ENCODE data around the gene TRIM39. TPM values are rescaled to one million over a fixed set of nuclear protein-coding genes. Genes with fewer than 3 reads are reported as not detected.
A peak's percentile ranks its signal among the peaks of the same experiment; 100 is the strongest.

TRIM39 gene
- total and polyA plus RNA-seq, 2 experiments from 2014 or later = 13.9 to 15.4 TPM

GRCh38 chr6:30315156-30315555, 11.6 kb upstream of the TRIM39 start:
- peaks cover 11% of the 10 kb centered on the region for H3K36me3 ChIP-seq

GRCh38 chr6:30317913-30318589, 8.7 kb upstream of the TRIM39 start:
- Histone ChIP-seq H3K27ac (no peak overlapping the region), H3K4me1 (ENCODE audit: low read depth) (no peaks in the 10 kb centered on the region), H3K9me3 (ENCODE audit: low read depth) (no peaks in the 10 kb centered on the region), H3K4me3 (no peak overlapping the region), H3K27me3 (no peaks in the 10 kb centered on the region), H3K36me3 (peaks cover 6% of the 10 kb centered on the region)
- DNase-seq (ENCODE audit: low read depth in 1 of 2, low spot score in 1 of 2) = no peak
- TF ChIP-seq, protein P1, sequence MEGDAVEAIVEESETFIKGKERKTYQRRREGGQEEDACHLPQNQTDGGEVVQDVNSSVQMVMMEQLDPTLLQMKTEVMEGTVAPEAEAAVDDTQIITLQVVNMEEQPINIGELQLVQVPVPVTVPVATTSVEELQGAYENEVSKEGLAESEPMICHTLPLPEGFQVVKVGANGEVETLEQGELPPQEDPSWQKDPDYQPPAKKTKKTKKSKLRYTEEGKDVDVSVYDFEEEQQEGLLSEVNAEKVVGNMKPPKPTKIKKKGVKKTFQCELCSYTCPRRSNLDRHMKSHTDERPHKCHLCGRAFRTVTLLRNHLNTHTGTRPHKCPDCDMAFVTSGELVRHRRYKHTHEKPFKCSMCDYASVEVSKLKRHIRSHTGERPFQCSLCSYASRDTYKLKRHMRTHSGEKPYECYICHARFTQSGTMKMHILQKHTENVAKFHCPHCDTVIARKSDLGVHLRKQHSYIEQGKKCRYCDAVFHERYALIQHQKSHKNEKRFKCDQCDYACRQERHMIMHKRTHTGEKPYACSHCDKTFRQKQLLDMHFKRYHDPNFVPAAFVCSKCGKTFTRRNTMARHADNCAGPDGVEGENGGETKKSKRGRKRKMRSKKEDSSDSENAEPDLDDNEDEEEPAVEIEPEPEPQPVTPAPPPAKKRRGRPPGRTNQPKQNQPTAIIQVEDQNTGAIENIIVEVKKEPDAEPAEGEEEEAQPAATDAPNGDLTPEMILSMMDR (IDR thresholded peaks at IDR 0.05; ENCODE audit: low read depth, low read length) = no peak

More at GRCh38 chr6:30315156-30315555, 11.6 kb upstream of the TRIM39 start:
- Histone ChIP-seq H3K27ac (no peak overlapping the region), H3K9me3 (ENCODE audit: low read depth) (no peaks in the 10 kb centered on the region), H3K4me3 (no peak overlapping the region), H3K27me3 (no peaks in the 10 kb centered on the region), H3K4me1 (ENCODE audit: low read depth) (no peaks in the 10 kb centered on the region)
- TF ChIP-seq, protein P1 (IDR thresholded peaks at IDR 0.05; ENCODE audit: low read depth, low read length) = no peak
- DNase-seq (ENCODE audit: low read depth in 1 of 2, low spot score in 1 of 2) = no peak

DNA sequence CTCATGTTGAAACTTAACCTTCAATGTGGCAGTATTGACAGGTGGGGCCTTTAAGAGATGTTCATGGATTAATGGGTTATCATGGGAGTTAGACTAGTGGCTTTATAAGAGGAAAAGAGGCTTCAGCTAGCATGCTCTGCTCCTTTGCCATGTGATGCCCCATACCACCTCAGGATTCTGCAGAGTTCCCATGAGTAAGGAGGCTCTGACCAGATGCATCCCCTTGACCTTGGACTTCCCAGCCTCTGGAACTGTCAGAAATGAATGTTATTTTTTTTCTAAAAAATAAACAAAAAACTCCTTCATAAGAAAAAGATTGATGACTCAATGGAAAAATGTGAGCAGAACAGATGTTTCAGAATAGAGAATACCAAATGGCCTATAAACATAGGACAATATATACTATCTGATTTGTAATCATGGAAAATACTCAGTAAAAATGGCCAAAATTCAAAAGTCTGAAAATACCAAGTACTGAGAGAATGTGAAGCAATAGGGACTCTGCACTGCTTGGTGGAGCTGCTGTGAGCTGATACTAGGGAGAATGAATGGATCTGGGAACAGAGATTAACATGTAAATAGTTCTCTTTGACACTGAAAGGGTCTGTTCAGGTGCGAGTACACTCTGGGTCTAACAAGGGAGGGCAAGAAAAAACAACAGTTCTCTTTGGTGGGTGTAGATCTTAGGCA, 7.4 kb upstream of the TRIM39 start:
- H3K4me1 ChIP-seq (ENCODE audit: low read depth) = no peaks in the 10 kb centered on the region
- no peaks in the 10 kb centered on the region for H3K9me3 ChIP-seq (ENCODE audit: low read depth)
- no peak for DNase-seq (ENCODE audit: low read depth in 1 of 2, low spot score in 1 of 2)
- H3K4me3 ChIP-seq = no peak overlapping the region
- peaks cover 2% of the 10 kb centered on the region for H3K36me3 ChIP-seq
- no peaks in the 10 kb centered on the region for H3K27me3 ChIP-seq
- TF ChIP-seq, protein P1 (IDR thresholded peaks at IDR 0.05; ENCODE audit: low read depth, low read length) = no peak
- H3K27ac ChIP-seq = no peak overlapping the region

- Histone ChIP-seq H3K4me1 (ENCODE audit: low read depth) (peaks cover 9% of the 10 kb centered on the region), H3K36me3 (no peaks in the 10 kb centered on the region), H3K27ac (no peak overlapping the region), H3K4me3 (no peak overlapping the region), H3K9me3 (ENCODE audit: low read depth) (no peaks in the 10 kb centered on the region), H3K27me3 (no peaks in the 10 kb centered on the region)
- DNase-seq (ENCODE audit: low read depth in 1 of 2, low spot score in 1 of 2) = peak in 1 of 2 donors; percentile 42
- TF ChIP-seq, protein P1 (IDR thresholded peaks at IDR 0.05; ENCODE audit: low read depth, low read length) = no peak
These were observed 4.9 kb upstream of the TRIM39 start for GRCh38 chr6:30321692-30322388.

- TF ChIP-seq, protein P1 (IDR thresholded peaks at IDR 0.05; ENCODE audit: low read depth, low read length) = no peak
- H3K36me3 ChIP-seq = no peaks in the 10 kb centered on the region
- peaks cover 9% of the 10 kb centered on the region for H3K4me1 ChIP-seq (ENCODE audit: low read depth)
- no peaks in the 10 kb centered on the region for H3K9me3 ChIP-seq (ENCODE audit: low read depth)
- H3K4me3 ChIP-seq = no peak overlapping the region
- no peaks in the 10 kb centered on the region for H3K27me3 ChIP-seq
- DNase-seq (ENCODE audit: low read depth in 1 of 2, low spot score in 1 of 2) = peak in 1 of 2 donors; percentile 46
- no peak overlapping the region for H3K27ac ChIP-seq
These were observed 3.9 kb upstream of the TRIM39 start for GRCh38 chr6:30322527-30323501.

Measured in cardiac muscle cell (in vitro differentiated cells and primary cell).